ENCODE measurements around the gene UBR4. TPM values are rescaled to one million over a fixed set of nuclear protein-coding genes. Genes with fewer than 3 reads are reported as not detected.

UBR4 gene
- total and polyA plus RNA-seq, 12 donors, result 60.0 to 115 (median 90.6) TPM

DNA sequence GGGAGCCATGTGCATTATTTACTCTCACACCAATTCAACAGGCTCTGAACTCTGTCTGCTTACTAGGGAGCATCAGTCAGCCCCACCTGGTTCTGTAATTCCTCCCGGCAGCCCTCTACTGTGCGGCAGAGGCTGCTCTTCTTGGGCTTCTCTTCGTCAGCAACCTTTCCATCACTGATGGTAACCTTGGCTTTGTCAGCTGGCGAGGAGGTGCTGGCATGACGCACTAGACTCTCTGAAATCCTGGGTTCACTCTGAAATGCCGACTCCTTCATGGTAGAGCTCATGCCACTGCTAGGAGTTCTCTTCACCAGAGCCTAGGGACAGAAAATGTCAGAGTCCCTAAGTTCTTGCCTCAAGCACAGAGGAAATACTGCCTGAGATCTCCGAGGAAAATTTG, 49.2 kb downstream of the UBR4 start:
- peaks cover 4 to 100% (median 99%) of the 10 kb centered on the region in 9 donors for H3K36me3 ChIP-seq
- no peaks in the 10 kb centered on the region for H3K9me3 ChIP-seq
- peaks cover 0 to 28% (median 20%) of the 10 kb centered on the region in 9 donors for H3K4me1 ChIP-seq
- no peak overlapping the region for H3K27ac ChIP-seq
- no peak for ATAC-seq
- WGBS, 2 donors, result 92 to 95% methylated on average over 7 of the region's 7 CpGs
- no peak for DNase-seq
- no peak overlapping the region for H3K4me3 ChIP-seq
- no peaks in the 10 kb centered on the region for H3K27me3 ChIP-seq
- intact Hi-C loops (cut with DNase I), result no loop called here
- TF ChIP-seq, protein P1, sequence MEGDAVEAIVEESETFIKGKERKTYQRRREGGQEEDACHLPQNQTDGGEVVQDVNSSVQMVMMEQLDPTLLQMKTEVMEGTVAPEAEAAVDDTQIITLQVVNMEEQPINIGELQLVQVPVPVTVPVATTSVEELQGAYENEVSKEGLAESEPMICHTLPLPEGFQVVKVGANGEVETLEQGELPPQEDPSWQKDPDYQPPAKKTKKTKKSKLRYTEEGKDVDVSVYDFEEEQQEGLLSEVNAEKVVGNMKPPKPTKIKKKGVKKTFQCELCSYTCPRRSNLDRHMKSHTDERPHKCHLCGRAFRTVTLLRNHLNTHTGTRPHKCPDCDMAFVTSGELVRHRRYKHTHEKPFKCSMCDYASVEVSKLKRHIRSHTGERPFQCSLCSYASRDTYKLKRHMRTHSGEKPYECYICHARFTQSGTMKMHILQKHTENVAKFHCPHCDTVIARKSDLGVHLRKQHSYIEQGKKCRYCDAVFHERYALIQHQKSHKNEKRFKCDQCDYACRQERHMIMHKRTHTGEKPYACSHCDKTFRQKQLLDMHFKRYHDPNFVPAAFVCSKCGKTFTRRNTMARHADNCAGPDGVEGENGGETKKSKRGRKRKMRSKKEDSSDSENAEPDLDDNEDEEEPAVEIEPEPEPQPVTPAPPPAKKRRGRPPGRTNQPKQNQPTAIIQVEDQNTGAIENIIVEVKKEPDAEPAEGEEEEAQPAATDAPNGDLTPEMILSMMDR (IDR thresholded peaks at IDR 0.05), result no peak

DNA sequence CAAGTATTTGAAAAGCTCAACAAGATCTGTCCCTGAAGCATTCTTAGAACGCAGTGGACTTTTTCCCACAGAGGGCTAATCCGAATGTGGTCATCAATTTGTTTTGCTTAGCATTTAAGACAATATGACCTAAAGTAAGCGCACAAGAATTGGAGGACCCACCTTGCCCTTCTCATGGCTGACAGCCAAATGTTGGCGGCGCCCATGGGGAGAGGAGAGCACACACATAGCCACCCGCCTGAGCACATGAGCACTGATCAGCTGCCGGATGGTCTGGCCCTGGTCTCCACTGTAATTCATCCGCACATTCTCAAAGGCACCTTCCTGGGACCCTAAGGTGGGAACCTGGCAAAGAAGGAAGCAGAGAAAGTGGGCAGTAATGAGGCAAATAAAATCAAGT, 52.4 kb downstream of the UBR4 start:
- H3K4me3 ChIP-seq, result no peak overlapping the region
- ATAC-seq, result no peak
- no peaks in the 10 kb centered on the region for H3K9me3 ChIP-seq
- peaks cover 0 to 38% (median 21%) of the 10 kb centered on the region in 9 donors for H3K4me1 ChIP-seq
- TF ChIP-seq, protein P1 (IDR thresholded peaks at IDR 0.05), result no peak
- H3K27me3 ChIP-seq, result no peaks in the 10 kb centered on the region
- 85 to 88% methylated on average over 8 of the region's 8 CpGs for WGBS, 2 donors
- peaks cover 0 to 100% (median 98%) of the 10 kb centered on the region in 9 donors for H3K36me3 ChIP-seq
- DNase-seq, result no peak
- intact Hi-C loops (cut with DNase I), result no loop called here
- peak overlapping the region in 9 of 10 donors; percentile 20 to 86 (median 62) for H3K27ac ChIP-seq

- H3K4me3 ChIP-seq, result no peak overlapping the region
- intact Hi-C loops (cut with DNase I), result loop anchor here in 1 of 10 donors (1.0 kb wide), 1 partner anchor 16 kb away; no protein-coding TSS in a partner anchor
- DNase-seq (peak in 1 of 2 donors; percentile 82), ATAC-seq (peak; percentile 79 to 95 (median 90))
- peaks cover 0 to 100% (median 98%) of the 10 kb centered on the region in 9 donors for H3K36me3 ChIP-seq
- WGBS, 2 donors, result 37 to 56% methylated on average over 5 of the region's 5 CpGs
- H3K27ac ChIP-seq, result peak overlapping the region in 8 of 10 donors; percentile 38 to 86 (median 63)
- H3K27me3 ChIP-seq, result no peaks in the 10 kb centered on the region
- TF ChIP-seq, protein P1 (IDR thresholded peaks at IDR 0.05), result no peak
- no peaks in the 10 kb centered on the region for H3K9me3 ChIP-seq
- H3K4me1 ChIP-seq, result peaks cover 0 to 38% (median 21%) of the 10 kb centered on the region in 9 donors
Observed at GRCh38 chr1:19156676-19157075, 53.4 kb downstream of the UBR4 start.

GRCh38 chr1:19154876-19155275, 55.2 kb downstream of the UBR4 start:
- TF ChIP-seq, protein P1 (IDR thresholded peaks at IDR 0.05), result no peak
- intact Hi-C loops (cut with DNase I), result no loop called here
- Histone ChIP-seq H3K27ac (peak overlapping the region in 6 of 10 donors; percentile 45 to 86 (median 57)), H3K27me3 (no peaks in the 10 kb centered on the region), H3K9me3 (no peaks in the 10 kb centered on the region), H3K4me1 (peaks cover 0 to 38% (median 21%) of the 10 kb centered on the region in 9 donors), H3K36me3 (peaks cover 0 to 100% (median 98%) of the 10 kb centered on the region in 9 donors), H3K4me3 (no peak overlapping the region)
- WGBS, 2 donors, result 68 to 75% methylated on average over 7 of the region's 7 CpGs
- ATAC-seq (no peak), DNase-seq (no peak)

All from heart right ventricle (tissue), 16 donors.